Measurements from ENCODE around the gene FGF1.

DNA sequence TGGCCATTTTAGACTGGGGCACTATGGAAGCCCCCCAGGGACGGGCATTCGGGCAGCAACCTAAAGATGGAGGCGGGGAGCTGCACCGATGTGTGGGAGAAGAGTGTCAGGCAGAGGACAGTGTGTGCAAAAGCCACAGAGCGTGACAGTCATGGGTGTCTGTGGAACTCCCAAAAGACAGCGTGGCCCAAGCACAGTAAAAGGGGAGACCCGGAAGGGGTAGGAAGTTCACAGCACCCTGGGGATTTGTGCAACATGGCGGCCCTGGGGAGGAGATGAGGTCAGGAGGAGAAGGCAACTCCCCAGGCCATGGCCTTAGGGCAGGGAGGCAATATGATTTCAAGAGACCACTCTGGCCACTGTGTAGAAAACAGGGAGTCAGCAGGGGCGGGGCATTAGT is 38.9 kb upstream of the FGF1 start:
- TF ChIP-seq, protein P1, sequence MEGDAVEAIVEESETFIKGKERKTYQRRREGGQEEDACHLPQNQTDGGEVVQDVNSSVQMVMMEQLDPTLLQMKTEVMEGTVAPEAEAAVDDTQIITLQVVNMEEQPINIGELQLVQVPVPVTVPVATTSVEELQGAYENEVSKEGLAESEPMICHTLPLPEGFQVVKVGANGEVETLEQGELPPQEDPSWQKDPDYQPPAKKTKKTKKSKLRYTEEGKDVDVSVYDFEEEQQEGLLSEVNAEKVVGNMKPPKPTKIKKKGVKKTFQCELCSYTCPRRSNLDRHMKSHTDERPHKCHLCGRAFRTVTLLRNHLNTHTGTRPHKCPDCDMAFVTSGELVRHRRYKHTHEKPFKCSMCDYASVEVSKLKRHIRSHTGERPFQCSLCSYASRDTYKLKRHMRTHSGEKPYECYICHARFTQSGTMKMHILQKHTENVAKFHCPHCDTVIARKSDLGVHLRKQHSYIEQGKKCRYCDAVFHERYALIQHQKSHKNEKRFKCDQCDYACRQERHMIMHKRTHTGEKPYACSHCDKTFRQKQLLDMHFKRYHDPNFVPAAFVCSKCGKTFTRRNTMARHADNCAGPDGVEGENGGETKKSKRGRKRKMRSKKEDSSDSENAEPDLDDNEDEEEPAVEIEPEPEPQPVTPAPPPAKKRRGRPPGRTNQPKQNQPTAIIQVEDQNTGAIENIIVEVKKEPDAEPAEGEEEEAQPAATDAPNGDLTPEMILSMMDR (IDR thresholded peaks at IDR 0.05), result no peak
- no peak for TF ChIP-seq SIN3A (IDR thresholded peaks at IDR 0.05; ENCODE audit: borderline replicate concordance, insufficient read depth, low read depth, low read length)

All from Panc1 (cell line).